BJ (cell line): Measurements from ENCODE around the gene NRGN. TPM values are rescaled to one million over a fixed set of nuclear protein-coding genes. Genes with fewer than 3 reads are reported as not detected.

Experiments
- CTCF ChIA-PET: fragments of 350-600 bp; formaldehyde crosslinking; extraction: SDS; loops from one replicate; lab custom pipeline; 2021; ENCODE audit warnings: antibody characterized with exemption, inconsistent platforms; lab: Yijun Ruan, JAX
- POLR2A ChIA-PET: fragments of 300-600 bp; sonication (Branson Sonifier 250); formaldehyde crosslinking; extraction: SDS; loops from one replicate; lab custom pipeline; 2021; ENCODE audit warnings: antibody characterized with exemption; lab: Charles Lee
- DNase-seq: peaks from one replicate; pipeline ENCODE4 v3.0.0-alpha.2; 2011; ENCODE audit warnings: low read depth
- H3K27me3 ChIP-seq: 2 replicates; pipeline ENCODE4 v1.6.0; 2011; ENCODE audit warnings: low read length; ENCODE audit not compliant: control insufficient read depth, insufficient read depth
- H3K36me3 ChIP-seq: 2 replicates; pipeline ENCODE4 v1.5.1; 2011; ENCODE audit warnings: low read length; ENCODE audit not compliant: control insufficient read depth, insufficient read depth
- H3K4me3 ChIP-seq: 2 replicates; pipeline ENCODE4 v1.5.1; 2011; ENCODE audit warnings: low read depth, mild to moderate bottlenecking, control low read depth, low read length
- CTCF ChIP-seq: IDR thresholded peaks from 2 replicates; pipeline ENCODE4 v1.5.1; 2011; ENCODE audit warnings: low read depth, mild to moderate bottlenecking, control low read depth, inconsistent platforms, low read length, moderate library complexity; ENCODE audit not compliant: insufficient read depth
- polyA plus RNA-seq: library from polyadenylated mRNA; depleted of rRNA; stranded (reverse); fragments of >200 nt; gene quantifications from 2 replicates; pipeline ENCODE4 v1.2.3, GENCODE V29; 2011

The NRGN gene
- polyA plus RNA-seq, 1 experiment = 1.6 TPM

DNA sequence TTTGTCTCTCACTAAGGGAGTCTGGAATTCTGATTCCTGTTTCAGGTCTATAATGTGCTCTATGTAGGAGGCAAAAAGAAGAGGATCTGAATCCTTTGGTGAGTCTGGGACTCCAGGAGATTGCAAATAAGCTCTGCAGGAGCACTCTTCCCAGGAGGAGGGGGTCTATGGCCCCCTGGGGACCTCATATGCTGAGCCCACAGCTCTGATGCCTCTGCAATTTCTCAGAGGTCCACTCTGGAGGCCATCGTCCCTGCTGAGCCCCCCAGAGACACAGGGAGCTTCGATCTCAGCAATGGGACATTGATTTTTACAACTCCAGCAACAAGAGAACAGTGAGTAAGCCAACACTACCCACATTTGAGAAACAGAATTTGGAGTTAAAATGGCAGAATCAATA, 20.2 kb upstream of the NRGN start:
- TF ChIP-seq CTCF = no peak
- POLR2A ChIA-PET = no interaction called here

GRCh38 chr11:124722176-124722575, 17.6 kb upstream of the NRGN start:
- Histone ChIP-seq H3K27me3 (peaks cover 38% of the 10 kb centered on the region), H3K4me3 (no peak overlapping the region), H3K36me3 (no peaks in the 10 kb centered on the region)
- ChIA-PET POLR2A (no interaction called here), CTCF (no interaction called here)
- no peak for DNase-seq
- no peak for TF ChIP-seq CTCF

More for the DNA sequence above, 20.2 kb upstream of the NRGN start:
- Histone ChIP-seq H3K27me3 (peaks cover 40% of the 10 kb centered on the region), H3K36me3 (no peaks in the 10 kb centered on the region), H3K4me3 (no peak overlapping the region)
- CTCF ChIA-PET = interaction anchor here (1.5 to 1.7 kb wide), 3 partner anchors 11 to 27 kb away, joined by 3 to 4 read pairs (median 4); partner anchors contain the start of gene NRGN
- no peak for DNase-seq

DNA sequence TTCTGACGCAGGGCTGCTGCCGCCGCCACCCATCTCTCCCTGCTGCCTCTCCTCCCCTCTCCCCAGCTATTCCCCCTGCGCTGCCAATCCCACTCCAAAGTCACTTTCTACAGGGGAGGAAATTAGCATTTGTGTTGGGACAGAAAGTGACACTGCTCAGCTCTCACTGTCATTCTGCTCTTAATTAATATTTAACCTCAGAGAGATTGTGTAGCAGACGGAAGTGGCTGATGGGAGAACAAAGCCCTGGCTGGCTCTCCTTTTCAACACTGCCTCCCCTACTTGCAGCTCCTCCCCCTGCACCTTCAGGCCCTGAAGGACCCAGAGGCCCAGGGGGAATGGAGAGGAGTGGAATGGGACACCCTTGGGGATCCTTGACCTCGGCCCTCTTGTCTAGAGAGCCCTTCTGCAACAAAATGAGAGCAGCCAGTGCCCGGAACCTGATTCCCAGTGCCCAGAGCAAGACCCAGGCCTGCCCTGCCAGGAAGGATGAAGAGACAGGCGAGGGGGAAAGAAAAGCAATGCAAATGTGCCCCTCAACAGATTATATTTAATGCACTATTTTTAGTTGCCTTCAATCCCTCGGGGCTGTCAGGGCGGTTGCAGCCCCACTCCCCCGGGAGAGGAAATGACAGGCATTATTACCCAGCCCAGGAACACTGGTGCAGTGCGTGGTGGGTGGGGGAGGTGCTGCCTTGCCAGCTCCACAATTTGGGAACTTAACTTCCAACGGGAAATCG, 14.6 kb upstream of the NRGN start:
- CTCF ChIA-PET = interaction anchor here (0.9 kb wide), 1 partner anchor 141 kb away, joined by 3 read pairs; no protein-coding TSS in a partner anchor
- peaks cover 18% of the 10 kb centered on the region for H3K27me3 ChIP-seq
- POLR2A ChIA-PET = no interaction called here

GRCh38 chr11:124725719-124726105, 14.0 kb upstream of the NRGN start:
- no peaks in the 10 kb centered on the region for H3K36me3 ChIP-seq
- ChIA-PET POLR2A (no interaction called here), CTCF (interaction anchor here (0.9 kb wide), 1 partner anchor 140 kb away, joined by 3 read pairs; no protein-coding TSS in a partner anchor)
- no peak for DNase-seq
- H3K27me3 ChIP-seq = peaks cover 15% of the 10 kb centered on the region
- no peak for TF ChIP-seq CTCF
- no peak overlapping the region for H3K4me3 ChIP-seq

More for the DNA sequence above, 14.6 kb upstream of the NRGN start:
- Histone ChIP-seq H3K4me3 (no peak overlapping the region), H3K36me3 (no peaks in the 10 kb centered on the region)
- DNase-seq = no peak
- no peak for TF ChIP-seq CTCF

- H3K36me3 ChIP-seq = no peaks in the 10 kb centered on the region
- no peak for TF ChIP-seq CTCF
- peaks cover 4% of the 10 kb centered on the region for H3K27me3 ChIP-seq
- ChIA-PET CTCF (no interaction called here), POLR2A (no interaction called here)
- H3K4me3 ChIP-seq = no peak overlapping the region
- no peak for DNase-seq
Measured at GRCh38 chr11:124727474-124727873, 12.3 kb upstream of the NRGN start.
